Mesendoderm (in vitro differentiated cells): ENCODE data around the gene DNAJC11.

Source experiments
- DNase-seq: peaks from one replicate; pipeline ENCODE4 v3.0.0; 2013
- H2AK5ac ChIP-seq: 2 replicates; pipeline ENCODE4 v1.6.1; 2013; ENCODE audit warnings: low read length, inconsistent platforms
- H2BK120ac ChIP-seq: 2 replicates; pipeline ENCODE4 v1.6.1; 2013; ENCODE audit warnings: low read depth, mild to moderate bottlenecking, low read length, moderate library complexity, mixed read lengths
- H2BK15ac ChIP-seq: replicated peaks from 2 replicates; pipeline ENCODE4 v1.6.1; 2013; ENCODE audit warnings: low read depth, mild to moderate bottlenecking, moderate library complexity
- H2BK5ac ChIP-seq: 2 replicates; pipeline ENCODE4 v1.6.1; 2013; ENCODE audit warnings: low read length, inconsistent platforms
- H3K18ac ChIP-seq: 2 replicates; pipeline ENCODE4 v1.6.1; 2013; ENCODE audit warnings: mild to moderate bottlenecking, low read length, mixed read lengths
- H3K23ac ChIP-seq: one replicate; pipeline ENCODE4 v1.6.1; 2013; ENCODE audit warnings: low read length
- H3K27ac ChIP-seq: 2 replicates; pipeline ENCODE4 v1.5.1; 2013; ENCODE audit warnings: low read depth, mild to moderate bottlenecking, inconsistent platforms, low read length, moderate library complexity
- H3K27me3 ChIP-seq: 2 replicates; pipeline ENCODE4 v1.6.1; 2013; ENCODE audit warnings: low read length, control low read depth, mild to moderate bottlenecking, inconsistent platforms; ENCODE audit not compliant: insufficient read depth, poor library complexity
- H3K36me3 ChIP-seq: 2 replicates; pipeline ENCODE4 v1.6.1; 2013; ENCODE audit warnings: low read length, inconsistent platforms; ENCODE audit not compliant: control insufficient read depth, insufficient read depth
- H3K4ac ChIP-seq: one replicate; pipeline ENCODE4 v1.6.1; 2013; ENCODE audit warnings: low read depth, mild to moderate bottlenecking, low read length, moderate library complexity
- H3K4me1 ChIP-seq: 2 replicates; pipeline ENCODE4 v1.6.1; 2013; ENCODE audit warnings: low read depth, low read length, inconsistent platforms; ENCODE audit not compliant: control insufficient read depth
- H3K4me2 ChIP-seq: 2 replicates; pipeline ENCODE4 v1.6.1; 2013; ENCODE audit warnings: low read length
- H3K4me3 ChIP-seq: 2 replicates; pipeline ENCODE4 v1.5.1; 2013; ENCODE audit warnings: mild to moderate bottlenecking, low read length
- H3K56ac ChIP-seq: one replicate; pipeline ENCODE4 v1.6.1; 2013; ENCODE audit warnings: low read length
- H3K79me1 ChIP-seq: 2 replicates; pipeline ENCODE4 v1.6.1; 2013; ENCODE audit warnings: low read length, inconsistent platforms
- H3K79me2 ChIP-seq: 2 replicates; pipeline ENCODE4 v1.6.1; 2013; ENCODE audit warnings: mild to moderate bottlenecking, low read length; ENCODE audit not compliant: control insufficient read depth, insufficient read depth
- H3K9ac ChIP-seq: 2 replicates; pipeline ENCODE4 v1.6.1; 2013; ENCODE audit warnings: low read length, inconsistent platforms
- H4K5ac ChIP-seq: one replicate; pipeline ENCODE4 v1.6.1; 2013; ENCODE audit warnings: low read length
- H4K8ac ChIP-seq: one replicate; pipeline ENCODE4 v1.6.1; 2013; ENCODE audit warnings: low read depth, mild to moderate bottlenecking, control low read depth, low read length, moderate library complexity
- WGBS: extraction: QIAGEN DNeasy Blood & Tissue Kit; methylation state at CpG from one replicate; pipeline ENCODE4 v1.1.7; 2013; ENCODE audit warnings: low lambda C conversion rate, missing lambda C conversion rate; ENCODE audit not compliant: insufficient coverage; ENCODE audit errors: extremely low coverage; 5-methylcytosine and 5-hydroxymethylcytosine counted together

Gene DNAJC11

GRCh38 chr1:6625584-6626149 lies 75.9 kb downstream of the DNAJC11 start:
- no peak overlapping the region for H2BK5ac ChIP-seq
- peaks cover 5% of the 10 kb centered on the region for H3K79me2 ChIP-seq
- peak overlapping the region; percentile 57 for H3K9ac ChIP-seq
- peaks cover 5% of the 10 kb centered on the region for H3K36me3 ChIP-seq
- H4K5ac ChIP-seq, result no peak overlapping the region
- peak; percentile 10 for DNase-seq
- H2AK5ac ChIP-seq, result no peak overlapping the region
- no peaks in the 10 kb centered on the region for H3K27me3 ChIP-seq
- H3K56ac ChIP-seq, result peak overlapping the region; percentile 88
- H2BK120ac ChIP-seq, result no peak overlapping the region
- no peak overlapping the region for H4K8ac ChIP-seq
- no CpG with 5 or more reads among the region's 32 CpGs for WGBS
- H3K4me1 ChIP-seq, result no peaks in the 10 kb centered on the region
- H3K79me1 ChIP-seq, result peaks cover 15% of the 10 kb centered on the region
- H3K4me3 ChIP-seq, result peak overlapping the region; percentile 68
- peak overlapping the region; percentile 42 for H3K27ac ChIP-seq
- peak overlapping the region; percentile 28 for H3K18ac ChIP-seq
- H3K23ac ChIP-seq, result peak overlapping the region; percentile 80
- H2BK15ac ChIP-seq, result no peak overlapping the region
- peak overlapping the region; percentile 20 for H3K4ac ChIP-seq
- H3K4me2 ChIP-seq, result peak overlapping the region; percentile 60

GRCh38 chr1:6624710-6625583 lies 76.7 kb downstream of the DNAJC11 start, which contains the start of gene THAP3:
Gene THAP3, plus strand, starts transcription at chr1:6624868. Its CDS starts 351 bp downstream, at chr1:6625219.
- DNase-seq, result peak; percentile 91
- no peak within 1 kb of the TSS for H2BK5ac ChIP-seq
- peaks cover 5% of the 10 kb centered on the region for H3K79me2 ChIP-seq
- no peak within 1 kb of the TSS for H2BK15ac ChIP-seq
- H2AK5ac ChIP-seq, result no peak within 1 kb of the TSS
- no peaks in the 10 kb centered on the region for H3K4me1 ChIP-seq
- H3K9ac ChIP-seq, result peak within 1 kb of the TSS; percentile 75
- no peak within 1 kb of the TSS for H2BK120ac ChIP-seq
- peak within 1 kb of the TSS; percentile 88 for H3K4me2 ChIP-seq
- H3K18ac ChIP-seq, result peak within 1 kb of the TSS; percentile 28
- H4K5ac ChIP-seq, result no peak within 1 kb of the TSS
- no peaks in the 10 kb centered on the region for H3K27me3 ChIP-seq
- H3K4me3 ChIP-seq, result peak within 1 kb of the TSS; percentile 68
- H3K27ac ChIP-seq, result peak within 1 kb of the TSS; percentile 42
- H3K79me1 ChIP-seq, result peaks cover 15% of the 10 kb centered on the region
- no CpG with 5 or more reads among the region's 73 CpGs for WGBS
- peak within 1 kb of the TSS; percentile 20 for H3K4ac ChIP-seq
- peaks cover 9% of the 10 kb centered on the region for H3K36me3 ChIP-seq
- no peak within 1 kb of the TSS for H4K8ac ChIP-seq
- peak within 1 kb of the TSS; percentile 88 for H3K56ac ChIP-seq
- H3K23ac ChIP-seq, result peak within 1 kb of the TSS; percentile 80

GRCh38 chr1:6623269-6623965 lies 78.2 kb downstream of the DNAJC11 start:
- no peaks in the 10 kb centered on the region for H3K4me1 ChIP-seq
- no peak overlapping the region for H2BK120ac ChIP-seq
- H3K36me3 ChIP-seq, result peaks cover 12% of the 10 kb centered on the region
- H3K4me3 ChIP-seq, result no peak overlapping the region
- no peak for DNase-seq
- no CpG with 5 or more reads among the region's 14 CpGs for WGBS
- H3K79me2 ChIP-seq, result peaks cover 5% of the 10 kb centered on the region
- H2BK15ac ChIP-seq, result no peak overlapping the region
- no peak overlapping the region for H2BK5ac ChIP-seq
- no peaks in the 10 kb centered on the region for H3K27me3 ChIP-seq
- no peak overlapping the region for H3K4me2 ChIP-seq
- H3K23ac ChIP-seq, result no peak overlapping the region
- no peak overlapping the region for H3K56ac ChIP-seq
- peaks cover 20% of the 10 kb centered on the region for H3K79me1 ChIP-seq
- no peak overlapping the region for H3K9ac ChIP-seq
- H3K4ac ChIP-seq, result no peak overlapping the region
- no peak overlapping the region for H4K5ac ChIP-seq
- H3K18ac ChIP-seq, result no peak overlapping the region
- no peak overlapping the region for H2AK5ac ChIP-seq
- H3K27ac ChIP-seq, result no peak overlapping the region
- no peak overlapping the region for H4K8ac ChIP-seq

- Histone ChIP-seq H3K4me2 (no peak overlapping the region), H3K27me3 (no peaks in the 10 kb centered on the region), H3K18ac (no peak overlapping the region), H2AK5ac (no peak overlapping the region), H2BK5ac (no peak overlapping the region), H3K23ac (no peak overlapping the region), H3K4me3 (no peak overlapping the region), H2BK120ac (no peak overlapping the region), H3K9ac (no peak overlapping the region), H3K56ac (no peak overlapping the region), H2BK15ac (no peak overlapping the region), H3K79me2 (peaks cover 12% of the 10 kb centered on the region), H3K27ac (no peak overlapping the region), H3K36me3 (peaks cover 15% of the 10 kb centered on the region), H3K4me1 (no peaks in the 10 kb centered on the region), H4K8ac (no peak overlapping the region), H3K79me1 (peaks cover 20% of the 10 kb centered on the region), H3K4ac (no peak overlapping the region), H4K5ac (no peak overlapping the region)
- no peak for DNase-seq
- WGBS, result no CpG with 5 or more reads among the region's 10 CpGs
Observed at GRCh38 chr1:6622396-6623152, 79.0 kb downstream of the DNAJC11 start.
